Right renal pelvis (tissue), 4 donors: Measurements from ENCODE around the gene VPS37B. TPM values are rescaled to one million over a fixed set of nuclear protein-coding genes. Genes with fewer than 3 reads are reported as not detected.

ENCODE experiments used
- DNase-seq, 4 donors: peaks; one replicate each; pipeline ENCODE4 v3.0.0-alpha.2; 2013; ENCODE audit warnings: low read depth in 4 of 4, low spot score in 3 of 4, missing footprints in 1 of 4
- polyA plus RNA-seq, 4 donors: library from polyadenylated mRNA; unstranded; fragments of 120-200 nt; gene quantifications; one replicate each; pipeline ENCODE4 v1.2.1, GENCODE V29; 2013; ENCODE audit not compliant: insufficient read length in 4 of 4

Gene VPS37B
- polyA plus RNA-seq, 4 donors = 22.4 to 26.0 (median 23.8) TPM

DNA sequence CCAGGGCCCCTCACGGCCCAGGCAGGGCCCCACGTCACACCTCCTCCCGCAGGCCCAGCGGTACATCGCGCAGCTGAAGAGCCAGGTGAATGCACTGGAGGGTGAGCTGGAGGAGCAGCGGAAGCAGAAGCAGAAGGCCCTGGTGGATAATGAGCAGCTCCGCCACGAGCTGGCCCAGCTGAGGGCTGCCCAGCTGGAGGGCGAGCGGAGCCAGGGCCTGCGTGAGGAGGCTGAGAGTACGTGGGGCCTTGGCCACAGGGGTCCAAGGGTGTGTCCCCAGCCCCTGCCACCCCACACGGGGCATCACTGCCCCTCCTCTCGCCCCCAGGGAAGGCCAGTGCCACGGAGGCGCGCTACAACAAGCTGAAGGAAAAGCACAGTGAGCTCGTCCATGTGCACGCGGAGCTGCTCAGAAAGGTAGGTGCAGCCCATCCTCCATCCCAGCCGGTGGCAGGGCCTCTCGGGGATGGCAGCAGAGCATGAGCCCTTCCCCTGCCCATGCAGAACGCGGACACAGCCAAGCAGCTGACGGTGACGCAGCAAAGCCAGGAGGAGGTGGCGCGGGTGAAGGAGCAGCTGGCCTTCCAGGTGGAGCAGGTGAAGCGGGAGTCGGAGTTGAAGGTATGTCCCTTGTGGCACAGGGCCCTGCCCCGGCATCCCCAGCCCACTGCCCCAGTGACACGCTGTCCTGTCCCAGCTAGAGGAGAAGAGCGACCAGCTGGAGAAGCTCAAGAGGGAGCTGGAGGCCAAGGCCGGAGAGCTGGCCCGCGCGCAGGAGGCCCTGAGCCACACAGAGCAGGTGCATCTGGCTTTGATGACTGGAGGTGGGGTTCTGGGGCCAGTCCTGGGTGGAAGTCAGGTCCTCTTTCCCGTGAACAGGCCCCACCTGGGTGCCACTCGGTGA, 39.7 kb downstream of the VPS37B start:
- DNase-seq = no peak

DNA sequence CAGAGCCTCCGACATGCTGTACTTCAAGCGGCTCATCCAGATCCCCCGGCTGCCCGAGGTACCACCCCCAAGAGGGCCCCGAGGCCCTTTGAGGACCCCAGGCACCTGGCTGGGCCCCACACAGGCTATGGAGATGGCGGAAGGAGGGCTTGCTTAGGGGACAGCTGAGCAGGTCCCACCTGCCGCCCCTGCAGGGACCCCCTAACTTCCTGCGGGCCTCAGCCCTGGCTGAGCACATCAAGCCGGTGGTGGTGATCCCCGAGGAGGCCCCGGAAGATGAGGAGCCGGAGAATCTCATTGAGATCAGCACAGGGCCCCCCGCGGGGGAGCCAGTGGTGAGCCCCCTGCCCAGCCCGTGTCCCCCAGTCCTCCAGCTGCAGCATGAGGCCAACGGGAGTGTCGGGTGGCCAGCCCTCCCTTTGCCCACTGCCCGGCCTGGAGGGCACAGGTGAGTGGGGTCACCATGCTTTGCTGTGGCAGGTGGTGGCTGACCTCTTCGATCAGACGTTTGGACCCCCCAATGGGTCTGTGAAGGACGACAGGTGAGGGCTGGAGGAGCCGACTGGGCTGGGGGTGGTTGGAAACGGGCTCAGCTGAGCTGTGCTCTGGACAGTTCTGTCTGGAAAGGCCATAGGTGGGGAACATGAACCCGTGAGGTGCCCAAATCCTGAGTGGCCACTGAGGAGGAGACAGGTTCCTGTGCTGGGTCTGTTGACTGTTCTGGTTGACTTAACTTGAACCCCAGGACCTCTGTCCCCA, 40.7 kb downstream of the VPS37B start:
- no peak for DNase-seq

GRCh38 chr12:122854554-122854953, 41.4 kb downstream of the VPS37B start:
- DNase-seq = no peak

- DNase-seq = no peak
Observed at GRCh38 chr12:122853582-122854245, 42.2 kb downstream of the VPS37B start.

- DNase-seq = no peak
Observed at GRCh38 chr12:122852336-122853275, 43.3 kb downstream of the VPS37B start.

DNA sequence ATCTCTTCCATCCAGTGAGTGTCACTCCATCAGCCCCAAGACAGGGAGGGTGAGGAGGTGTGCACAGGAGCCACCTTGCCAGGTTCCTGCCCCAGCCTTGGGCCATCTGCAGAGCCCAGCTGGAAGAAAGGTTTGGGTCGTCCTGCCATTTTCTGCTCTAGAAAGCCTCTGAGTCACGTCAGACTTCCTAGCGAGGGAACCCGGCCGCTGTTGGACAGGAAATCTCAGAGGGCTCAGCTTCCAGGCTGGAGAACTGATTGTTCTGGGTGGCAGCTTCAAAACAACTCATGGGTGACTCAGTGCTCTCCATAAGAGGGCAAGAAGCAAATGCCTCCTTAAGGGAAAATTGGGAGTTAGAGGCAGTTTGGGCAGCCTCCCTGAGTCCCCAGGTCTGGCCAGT, 44.1 kb downstream of the VPS37B start:
- DNase-seq = no peak

GRCh38 chr12:122850695-122851350, 45.1 kb downstream of the VPS37B start:
- DNase-seq = no peak

GRCh38 chr12:122850048-122850445, 45.9 kb downstream of the VPS37B start:
- no peak for DNase-seq

DNA sequence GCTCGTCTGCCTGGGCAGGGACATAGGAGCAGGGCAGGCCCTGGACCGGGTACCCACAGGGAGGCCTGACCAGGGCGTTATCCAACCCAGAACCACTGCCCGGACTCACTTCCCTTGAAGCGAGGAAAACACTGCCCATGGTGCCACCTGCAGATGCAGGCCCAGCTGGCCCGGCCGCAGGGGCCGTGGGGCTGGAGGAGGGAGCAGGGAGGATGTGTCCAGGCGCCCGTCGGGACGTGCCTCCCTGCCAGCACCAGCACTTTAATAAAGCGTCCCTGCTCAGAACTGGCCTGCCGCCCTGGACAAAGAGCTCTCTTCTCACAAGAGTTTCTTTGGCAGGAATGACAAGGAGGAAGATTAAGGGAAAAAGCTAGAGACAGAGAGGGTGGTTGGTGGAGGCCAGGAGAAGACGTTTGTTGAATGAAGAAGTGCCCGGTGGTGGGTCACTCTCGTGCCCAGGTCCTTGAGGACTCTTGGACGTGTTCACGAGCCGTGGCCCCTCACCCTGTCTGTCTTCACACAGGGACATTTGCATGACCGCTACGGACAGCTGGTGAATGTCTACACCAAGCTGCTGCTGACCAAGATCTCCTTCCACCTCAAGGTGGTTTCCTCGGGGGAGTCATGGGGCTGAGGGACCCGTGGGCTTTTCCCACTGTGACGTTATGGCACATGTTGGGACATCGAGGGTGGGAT, 46.4 kb downstream of the VPS37B start:
- no peak for DNase-seq

DNA sequence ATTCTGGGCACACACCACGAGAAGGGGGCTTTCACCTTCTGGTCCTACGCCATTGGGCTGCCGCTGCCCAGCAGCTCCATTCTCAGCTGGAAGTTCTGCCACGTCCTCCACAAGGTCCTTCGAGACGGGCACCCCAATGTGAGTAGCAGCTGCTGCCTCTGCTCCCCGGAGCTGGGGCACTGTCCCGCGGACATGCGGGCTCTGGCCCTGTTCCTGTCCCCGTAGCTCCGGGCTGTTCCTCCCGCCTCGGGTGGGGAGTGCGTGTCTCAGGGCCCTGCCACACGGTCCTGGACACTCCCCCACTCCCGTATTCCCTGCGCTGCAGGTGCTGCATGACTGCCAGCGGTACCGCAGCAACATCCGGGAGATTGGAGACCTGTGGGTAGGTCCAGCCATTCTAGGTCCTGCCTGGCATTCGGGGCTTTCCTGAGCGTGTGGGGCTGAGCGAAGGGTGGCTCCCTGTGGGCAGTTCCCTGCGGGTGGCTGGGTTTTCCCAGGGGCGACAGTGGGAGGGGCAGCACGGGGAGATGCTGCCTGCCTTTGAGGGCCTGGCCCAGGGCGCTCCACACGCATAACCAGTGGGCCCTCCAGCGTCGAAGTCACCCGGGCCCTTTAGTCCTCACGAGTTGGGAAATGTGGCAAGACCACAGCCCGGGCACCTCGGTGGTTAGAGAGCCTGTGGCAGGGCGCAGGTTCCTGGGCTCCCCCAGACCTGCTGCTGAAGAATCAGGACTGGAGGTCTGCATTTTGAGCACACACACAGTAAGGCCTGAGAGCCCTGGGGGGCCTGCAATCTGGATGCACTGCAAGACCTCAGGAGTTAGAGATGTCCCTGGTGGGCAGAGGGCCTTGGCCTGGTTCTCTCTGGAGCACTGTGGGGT, 47.2 kb downstream of the VPS37B start:
- DNase-seq = no peak

DNA sequence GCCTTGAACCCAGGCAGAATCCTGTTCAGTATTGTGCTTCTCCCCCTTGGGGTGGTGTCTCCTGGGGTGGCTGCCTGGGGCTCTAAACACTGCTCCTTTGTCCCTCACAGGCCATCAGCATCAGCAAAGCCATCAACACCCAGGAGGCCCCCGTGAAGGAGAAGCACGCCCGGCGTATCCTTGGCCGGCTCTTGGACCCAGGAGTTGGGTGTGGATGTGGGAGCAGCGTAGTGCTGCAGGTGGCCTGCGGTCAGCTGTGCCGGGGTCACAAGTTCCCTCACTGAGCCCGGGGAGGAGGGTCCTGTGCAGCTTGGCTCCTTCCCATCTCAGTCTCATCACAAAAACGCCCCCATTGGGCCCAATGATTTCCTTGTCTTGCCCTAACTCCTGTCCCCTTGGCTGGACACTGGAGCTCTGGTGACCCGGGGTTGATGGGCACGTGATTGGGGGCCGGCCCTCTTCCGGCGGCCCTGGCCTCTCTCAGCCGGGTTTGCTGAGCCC, 48.0 kb downstream of the VPS37B start:
- DNase-seq = no peak

GRCh38 chr12:122847516-122847836, 48.4 kb downstream of the VPS37B start:
- no peak for DNase-seq

DNA sequence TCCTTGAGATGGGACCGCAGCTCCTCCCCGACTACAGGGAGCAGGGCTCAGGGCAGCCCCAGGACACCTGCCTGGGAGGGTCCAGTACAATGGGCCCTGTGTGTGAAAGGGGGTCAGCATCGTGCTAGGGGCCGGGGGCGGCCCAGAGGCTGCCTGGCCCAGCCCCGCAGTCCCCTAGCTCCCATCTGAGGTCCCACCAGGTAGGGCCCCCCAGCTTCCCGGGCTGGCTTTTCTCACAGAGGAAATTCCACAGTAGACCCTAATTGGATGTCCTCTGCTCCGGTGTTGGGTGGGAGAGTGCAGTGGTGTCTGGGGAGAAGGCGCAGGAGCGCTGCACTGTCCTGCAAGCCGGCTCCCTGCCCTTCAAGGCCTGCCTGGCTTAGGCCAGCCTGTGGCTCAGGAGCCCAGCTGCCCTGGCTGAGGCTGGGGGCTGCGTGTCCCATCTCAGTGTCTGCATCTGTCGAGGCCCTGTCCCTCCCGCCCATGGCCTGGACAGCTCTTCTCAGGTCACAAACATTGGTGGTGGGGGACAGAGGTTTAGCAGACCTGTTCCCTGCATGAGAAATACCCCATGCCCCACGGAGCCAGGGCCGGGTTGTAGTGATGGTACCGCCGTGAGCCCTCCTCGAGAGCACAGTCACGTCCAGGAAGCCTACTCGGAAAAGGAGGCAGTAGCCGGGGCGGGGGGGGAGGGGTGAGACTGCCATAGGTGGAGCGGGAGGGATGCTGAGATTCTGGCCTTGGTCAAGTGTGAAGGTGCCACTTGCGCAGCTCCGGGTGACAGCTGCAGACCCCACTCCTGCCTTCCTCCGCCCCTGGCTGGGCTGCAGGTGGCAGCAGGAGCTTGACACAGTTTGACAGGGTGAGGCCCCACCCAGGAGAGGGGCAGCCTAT, 49.1 kb downstream of the VPS37B start:
- no peak for DNase-seq

DNA sequence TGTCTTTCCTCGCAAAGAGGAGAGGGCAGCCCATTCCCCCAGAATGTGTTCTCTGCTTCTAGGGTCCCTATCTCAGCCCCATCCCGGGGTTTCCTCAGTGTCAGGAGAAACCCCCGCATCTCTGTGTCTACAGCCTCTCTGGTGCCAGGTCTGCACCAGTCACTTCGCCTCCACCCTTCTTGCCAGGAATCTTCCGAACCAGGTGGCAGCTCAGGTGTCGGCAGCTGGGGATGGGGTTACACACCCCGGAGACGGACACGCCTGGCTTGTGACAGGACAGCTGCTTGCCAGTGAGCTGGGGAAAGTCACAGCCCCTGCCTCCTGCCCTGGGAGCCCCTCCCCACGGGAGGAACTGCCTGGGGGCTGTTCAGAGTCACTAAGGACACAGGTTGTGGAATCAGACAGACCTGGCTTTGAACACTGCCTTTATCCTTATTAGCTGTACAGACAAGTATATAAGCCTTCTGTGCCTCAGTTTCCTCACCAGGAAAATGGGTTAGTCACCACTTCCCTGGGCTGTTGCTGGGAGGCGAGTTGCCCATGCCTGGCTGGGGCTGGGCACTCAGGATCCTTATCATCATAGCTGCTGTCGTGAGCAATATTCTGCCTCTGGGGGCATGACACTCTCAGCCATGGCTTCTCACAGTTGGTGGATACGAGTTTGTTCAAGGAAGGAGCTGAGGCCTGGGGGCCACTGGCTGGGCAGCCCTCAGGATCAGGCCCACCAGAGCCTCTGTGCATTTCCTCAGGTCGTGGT, 49.9 kb downstream of the VPS37B start:
- DNase-seq = no peak

DNA sequence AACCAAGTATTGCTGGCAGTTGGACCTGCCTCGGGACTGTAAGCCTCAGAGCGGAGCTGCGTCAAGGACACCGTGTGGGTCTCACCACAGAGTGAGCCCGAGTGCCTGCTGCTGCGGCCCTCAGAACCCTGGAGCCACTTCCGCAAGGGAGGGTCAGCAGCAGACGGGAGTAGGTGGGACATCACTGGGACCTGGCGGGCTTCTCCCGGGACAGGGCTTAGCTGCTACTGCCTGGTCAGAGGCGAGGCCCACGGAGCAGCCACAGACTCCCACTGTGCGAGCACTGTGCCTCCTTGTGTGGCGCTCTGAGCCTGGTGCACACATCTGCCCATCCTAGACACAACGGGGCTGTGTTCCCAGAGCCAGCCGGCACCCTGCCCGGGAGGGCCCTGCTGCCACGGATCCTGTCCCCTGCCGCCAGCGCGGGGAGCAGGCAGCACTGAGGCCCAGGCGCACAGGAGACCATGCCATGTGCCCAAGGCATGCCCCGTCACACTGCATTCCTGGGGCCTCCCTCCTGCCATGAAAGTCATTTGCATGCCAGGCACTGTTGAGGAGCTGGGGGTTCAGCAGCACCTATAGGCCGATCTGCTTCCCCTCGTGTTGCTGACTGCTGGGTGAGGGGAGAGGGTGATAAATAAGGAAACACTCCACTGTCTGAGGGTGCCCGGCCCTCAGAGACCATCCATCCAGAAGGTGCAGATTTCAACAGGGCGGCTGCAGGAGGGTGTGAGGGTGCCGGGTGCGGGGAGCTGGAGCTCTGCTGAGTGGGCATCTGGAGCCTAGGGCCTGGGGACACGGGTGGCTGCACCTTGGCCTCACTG, 50.7 kb downstream of the VPS37B start:
- no peak for DNase-seq
